B cell (primary cell): Measurements from ENCODE around the gene TBCEL. TPM values are rescaled to one million over a fixed set of nuclear protein-coding genes. Genes with fewer than 3 reads are reported as not detected.

Source experiments
- ATAC-seq: fragments of 200-7000 bp; cut with Tn5 transposase; one replicate; pipeline ENCODE4 v1.10.0; 2021; ENCODE audit warnings: low read depth, mild to moderate bottlenecking, moderate number of reproducible peaks, moderate library complexity
- CTCF ChIA-PET: fragments of 350-600 bp; sonication (Branson Sonifier 250); formaldehyde crosslinking; loops from one replicate; lab custom pipeline; 2021; ENCODE audit warnings: antibody characterized with exemption, inconsistent platforms; lab: Charles Lee
- POLR2A ChIA-PET: fragments of 350-600 bp; sonication (Branson Sonifier 250); formaldehyde crosslinking; loops from one replicate; lab custom pipeline; 2021; ENCODE audit warnings: antibody characterized with exemption; lab: Charles Lee
- DNase-seq: peaks from one replicate; pipeline ENCODE4 v3.0.0; 2013
- H2AFZ ChIP-seq: 2 replicates; pipeline ENCODE4 v1.6.1; 2012; ENCODE audit warnings: mild to moderate bottlenecking, low read depth, low read length; ENCODE audit not compliant: insufficient read depth, poor library complexity, severe bottlenecking
- H3K27ac ChIP-seq, 2 donors: 1 replicate in 1 of 2; 2 replicates in 1 of 2; pipeline ENCODE4 v1.5.1; 2012 to 2013; ENCODE audit warnings: low read length in 2 of 2, mild to moderate bottlenecking in 2 of 2, moderate library complexity in 1 of 2
- H3K27me3 ChIP-seq, 4 experiments: fragments of 200-600 bp in 1 of 4; sonication (generic) in 1 of 4; replicated peaks in 1 of 4; 1 replicate in 2 of 4; 2 replicates in 2 of 4; pipeline versions ENCODE4 v1.6.1 to v1.7.0; 2013 to 2016; ENCODE audit warnings: low read length in 3 of 4, mild to moderate bottlenecking in 2 of 4, mixed read lengths in 1 of 4, moderate library complexity in 1 of 4; ENCODE audit not compliant: insufficient read depth in 4 of 4, control insufficient read depth in 3 of 4; ENCODE audit errors: control extremely low read depth in 1 of 4
- H3K36me3 ChIP-seq, 2 experiments: replicated peaks in 1 of 2; 1 replicate in 1 of 2; 2 replicates in 1 of 2; pipeline versions ENCODE4 v1.6.1 to v1.7.1; 2013; ENCODE audit warnings: low read length in 1 of 2; ENCODE audit not compliant: insufficient read depth in 2 of 2, control insufficient read depth in 1 of 2; ENCODE audit errors: control extremely low read depth in 1 of 2, extremely low read depth in 1 of 2
- H3K4me1 ChIP-seq, 2 donors: fragments of 200-600 bp in 1 of 2; sonication (generic) in 1 of 2; 1 replicate in 1 of 2; 2 replicates in 1 of 2; pipeline versions ENCODE4 v1.5.1 to v1.6.1; 2013 to 2017; ENCODE audit warnings: low read length in 2 of 2; ENCODE audit not compliant: control insufficient read depth in 2 of 2, insufficient read depth in 2 of 2
- H3K4me2 ChIP-seq: replicated peaks from 2 replicates; pipeline ENCODE3; 2012; ENCODE audit warnings: mild to moderate bottlenecking, low read depth, low read length; ENCODE audit not compliant: poor library complexity, severe bottlenecking
- H3K4me3 ChIP-seq, 5 experiments: fragments of 200-600 bp in 1 of 5; sonication (generic) in 1 of 5; 1 replicate in 3 of 5; 2 replicates in 2 of 5; pipeline versions ENCODE4 v1.5.1 to v1.7.0; 2011 to 2016; ENCODE audit warnings: low read length in 4 of 5, mild to moderate bottlenecking in 4 of 5, low read depth in 2 of 5, control low read depth in 1 of 5, moderate library complexity in 1 of 5; ENCODE audit not compliant: insufficient read depth in 1 of 5; ENCODE audit errors: control extremely low read depth in 1 of 5, extremely low read depth in 1 of 5
- H3K79me2 ChIP-seq: fragments of 200-600 bp; sonication (generic); one replicate; pipeline ENCODE4 v1.6.0; 2016; ENCODE audit warnings: low read length; ENCODE audit not compliant: control insufficient read depth, insufficient read depth
- H3K9ac ChIP-seq: fragments of 200-600 bp; sonication (generic); 2 replicates; pipeline ENCODE4 v1.6.1; 2017; ENCODE audit warnings: mild to moderate bottlenecking, low read length, moderate library complexity
- H3K9me3 ChIP-seq, 3 donors: one replicate each; pipeline versions ENCODE4 v1.6.1 to v1.7.1; 2013; ENCODE audit warnings: low read length in 2 of 3; ENCODE audit not compliant: control insufficient read depth in 2 of 3, insufficient read depth in 1 of 3; ENCODE audit errors: control extremely low read depth in 1 of 3
- H4K20me1 ChIP-seq: 2 replicates; pipeline ENCODE4 v1.6.0; 2012; ENCODE audit warnings: mild to moderate bottlenecking, low read length; ENCODE audit not compliant: insufficient read depth, control insufficient read depth, poor library complexity, severe bottlenecking
- H3K27ac Mint-ChIP-seq: one replicate; pipeline ENCODE4 v1.8.0; 2021; ENCODE audit warnings: mixed read lengths
- H3K27me3 Mint-ChIP-seq: one replicate; pipeline ENCODE4 v1.8.0; 2021; ENCODE audit warnings: mixed read lengths
- H3K4me1 Mint-ChIP-seq: one replicate; pipeline ENCODE4 v1.8.0; 2021; ENCODE audit warnings: mixed read lengths
- H3K4me3 Mint-ChIP-seq: one replicate; pipeline ENCODE4 v1.8.0; 2021; ENCODE audit warnings: mixed read lengths
- H3K9me3 Mint-ChIP-seq: one replicate; pipeline ENCODE4 v1.8.0; 2022; ENCODE audit warnings: mixed read lengths; ENCODE audit not compliant: insufficient read depth
- CTCF ChIP-seq: fragments of 200-600 bp; IDR thresholded peaks from one replicate; pipeline ENCODE4 v1.8.0; 2022; ENCODE audit warnings: antibody characterized with exemption, mild to moderate bottlenecking
- EZH2 ChIP-seq: IDR thresholded peaks from 2 replicates; pipeline ENCODE4 v1.6.1; 2012; ENCODE audit warnings: borderline replicate concordance, low read depth, mild to moderate bottlenecking, moderate library complexity, low read length; ENCODE audit not compliant: insufficient read depth, poor library complexity, severe bottlenecking
- WGBS: methylation state at CpG from one replicate; pipeline ENCODE4 v1.1.5; 2013; ENCODE audit warnings: missing lambda C conversion rate; ENCODE audit not compliant: insufficient coverage; 5-methylcytosine and 5-hydroxymethylcytosine counted together
- intact Hi-C: fragments of 100-400 bp; cut with micrococcal nuclease; formaldehyde crosslinking; loops from one replicate; pipeline ENCODE4 v1.10.0; 2022
- polyA plus RNA-seq: library from polyadenylated mRNA; depleted of rRNA; stranded (reverse); fragments of >200 nt; gene quantifications from 2 replicates; pipeline ENCODE4 v1.2.3, GENCODE V29; 2012
- total RNA-seq, 2 donors: library from RNA; stranded (reverse); fragments of 120-200 nt in 1 of 2; gene quantifications; 1 replicate in 1 of 2; 2 replicates in 1 of 2; pipeline versions ENCODE4 v1.2.3 to v1.2.4, GENCODE V29; 2013 to 2022

Gene TBCEL
- total and polyA plus RNA-seq, 2 donors (not counting 1 experiment from before 2014, with no cell fraction given): 3.5 to 22.8 TPM

DNA sequence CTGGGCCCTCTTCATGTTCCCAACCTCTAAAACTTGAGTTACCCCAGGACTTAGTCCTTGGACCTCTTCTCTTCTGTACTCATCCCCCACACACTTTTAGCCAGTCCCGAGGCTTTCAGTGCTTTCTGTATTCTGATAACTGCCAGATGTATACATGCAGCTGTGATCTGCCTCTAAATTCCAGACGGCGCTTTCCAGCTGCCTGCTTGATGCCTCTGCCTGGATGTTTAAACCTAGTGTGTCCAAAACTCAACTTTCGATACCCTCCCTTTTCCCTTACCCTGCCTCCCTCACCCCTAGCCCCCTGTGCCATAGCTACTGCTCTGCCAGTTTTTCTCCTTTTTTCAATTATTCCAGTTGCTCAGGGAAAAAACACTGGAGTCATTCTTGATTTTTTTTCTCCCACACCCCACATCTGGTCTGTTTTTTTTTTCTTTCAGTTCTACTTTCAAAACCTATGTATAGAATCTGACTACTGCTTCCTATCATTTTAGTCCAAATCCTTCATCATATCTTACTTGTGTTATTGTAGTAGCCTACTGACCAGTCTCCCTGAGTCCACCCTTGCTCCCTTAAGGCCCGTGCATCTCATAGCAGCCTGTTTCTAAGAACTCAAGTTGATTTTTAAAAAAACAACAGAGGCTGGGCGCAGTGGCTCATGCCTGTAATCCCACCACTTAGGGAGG, 44.2 kb downstream of the TBCEL start:
- H3K9ac ChIP-seq: no peak overlapping the region
- DNase-seq (no peak), ATAC-seq (no peak)
- H3K4me2 ChIP-seq: no peak overlapping the region
- ChIA-PET POLR2A (no interaction called here), CTCF (no interaction called here)
- H4K20me1 ChIP-seq: no peaks in the 10 kb centered on the region
- H3K27ac Mint-ChIP-seq: no peak overlapping the region
- no peaks in the 10 kb centered on the region for H3K79me2 ChIP-seq
- no peaks in the 10 kb centered on the region for H3K4me1 ChIP-seq
- TF ChIP-seq CTCF (no peak), EZH2 (no peak)
- H3K27me3 ChIP-seq: no peaks in the 10 kb centered on the region
- H3K27ac ChIP-seq: no peak overlapping the region
- H3K9me3 Mint-ChIP-seq: no peaks in the 10 kb centered on the region
- no peaks in the 10 kb centered on the region for H3K9me3 ChIP-seq
- no peak overlapping the region for H3K4me3 ChIP-seq
- no peak overlapping the region for H2AFZ ChIP-seq
- peaks cover 6 to 16% of the 10 kb centered on the region in 2 experiments for H3K36me3 ChIP-seq
- no peaks in the 10 kb centered on the region for H3K27me3 Mint-ChIP-seq
- intact Hi-C loops: no loop called here
- peaks cover 10% of the 10 kb centered on the region for H3K4me1 Mint-ChIP-seq
- 97% methylated on average over 6 of the region's 6 CpGs for WGBS
- no peak overlapping the region for H3K4me3 Mint-ChIP-seq

DNA sequence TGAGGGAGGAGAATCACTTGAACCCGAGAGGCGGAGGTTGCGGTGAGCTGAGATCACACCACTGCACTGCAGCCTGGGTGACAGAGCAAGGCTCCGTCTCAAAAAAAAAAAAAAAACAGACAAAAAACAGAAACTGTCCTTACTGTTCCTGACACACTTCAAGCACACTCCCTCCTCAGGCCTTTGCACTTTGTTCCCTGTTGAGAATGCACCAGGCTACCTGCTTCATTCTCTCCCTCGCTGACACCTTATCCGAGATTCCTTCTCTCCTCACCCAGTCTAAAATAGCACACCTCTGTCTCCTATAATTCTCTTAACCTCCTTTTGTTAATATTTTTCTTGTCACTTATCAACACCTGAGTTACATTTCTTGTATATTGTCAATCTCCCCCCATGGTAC, 44.9 kb downstream of the TBCEL start:
- 100% methylated on average over 5 of the region's 6 CpGs for WGBS
- Mint-ChIP-seq H3K4me3 (no peak overlapping the region), H3K27me3 (no peaks in the 10 kb centered on the region), H3K9me3 (no peaks in the 10 kb centered on the region), H3K4me1 (peaks cover 10% of the 10 kb centered on the region), H3K27ac (no peak overlapping the region)
- Histone ChIP-seq H4K20me1 (no peaks in the 10 kb centered on the region), H3K4me1 (no peaks in the 10 kb centered on the region), H2AFZ (no peak overlapping the region), H3K27me3 (no peaks in the 10 kb centered on the region), H3K79me2 (no peaks in the 10 kb centered on the region), H3K36me3 (peaks cover 6 to 16% of the 10 kb centered on the region in 2 experiments), H3K4me3 (no peak overlapping the region), H3K9me3 (no peaks in the 10 kb centered on the region), H3K4me2 (no peak overlapping the region), H3K9ac (no peak overlapping the region), H3K27ac (no peak overlapping the region)
- no peak for ATAC-seq
- CTCF ChIA-PET: no interaction called here
- POLR2A ChIA-PET: no interaction called here
- intact Hi-C loops: no loop called here
- no peak for DNase-seq
- TF ChIP-seq EZH2: no peak
- TF ChIP-seq CTCF: no peak
